K562 (cell line): Measurements from ENCODE around the gene RETN. TPM values are rescaled to one million over a fixed set of nuclear protein-coding genes. Genes with fewer than 3 reads are reported as not detected.

Experiments used
- ATAC-seq: fragments of 200-7000 bp; cut with Tn5 transposase; 3 replicates; pipeline ENCODE4 v1.9.1; 2020; ENCODE audit warnings: moderate library complexity
- BruUV-seq: library from RNA; stranded (reverse); fragments of 400-500 nt; replicated peaks from 2 replicates; lab custom pipeline; 2021; lab: Mats Ljungman, UMichigan
- CTCF ChIA-PET: fragments of 300-600 bp; formaldehyde crosslinking; extraction: SDS; loops from one replicate; lab custom pipeline; 2021; ENCODE audit warnings: low intra/inter-chr PET ratio; lab: Yijun Ruan, JAX
- POLR2A ChIA-PET: fragments of 300-600, 350-650 bp; sonication (Branson Sonifier 250); formaldehyde crosslinking; extraction: SDS; loops from one replicate; lab custom pipeline; 2021; ENCODE audit warnings: antibody characterized with exemption, inconsistent platforms; lab: Yijun Ruan, JAX
- DNase-seq, 4 experiments: peaks; one replicate each; pipeline versions ENCODE4 v3.0.0 to v3.0.0-alpha.2; 2011 to 2018; ENCODE audit warnings: low spot score in 3 of 4, mixed read lengths in 3 of 4; ENCODE audit errors: extremely low read depth in 1 of 4
- FAIRE-seq: peaks from 2 replicates; lab custom pipeline; 2011; peaks lifted over from hg19 to GRCh38; lab: Jason Lieb, UNC
- H2AFZ ChIP-seq: 2 replicates; pipeline ENCODE4 v1.6.0; 2011; ENCODE audit warnings: low read depth, low read length, control low read depth, inconsistent platforms
- H3K27ac ChIP-seq: fragments of 200-600 bp; 3 replicates; pipeline ENCODE4 v1.8.0; 2011; ENCODE audit warnings: low read depth, mild to moderate bottlenecking, control low read depth, inconsistent platforms, low read length, moderate library complexity, mixed read lengths; ENCODE audit errors: extremely low read depth
- H3K27me3 ChIP-seq, 2 experiments: fragments of 300-600 bp in 1 of 2; 2 replicates in 1 of 2; 3 replicates in 1 of 2; pipeline versions ENCODE4 v1.6.0 to v1.8.0; 2011; ENCODE audit warnings: inconsistent platforms in 2 of 2, low read length in 2 of 2, mild to moderate bottlenecking in 1 of 2, mixed read lengths in 1 of 2, moderate library complexity in 1 of 2; ENCODE audit not compliant: control insufficient read depth in 2 of 2, insufficient read depth in 2 of 2
- H3K36me3 ChIP-seq: fragments of 300-600 bp; 3 replicates; pipeline ENCODE4 v1.8.0; 2011; ENCODE audit warnings: mild to moderate bottlenecking, low read length, inconsistent platforms; ENCODE audit not compliant: control insufficient read depth, insufficient read depth
- H3K4me1 ChIP-seq, 2 experiments: fragments of 200-600 bp in 1 of 2; replicated peaks in 1 of 2; 2 replicates in 1 of 2; 3 replicates in 1 of 2; pipeline versions ENCODE4 v1.5.1 to v1.8.0; 2011; ENCODE audit warnings: inconsistent platforms in 2 of 2, low read length in 2 of 2, mild to moderate bottlenecking in 1 of 2, mixed read lengths in 1 of 2, moderate library complexity in 1 of 2; ENCODE audit not compliant: control insufficient read depth in 2 of 2, insufficient read depth in 2 of 2
- H3K4me2 ChIP-seq: 2 replicates; pipeline ENCODE4 v1.6.1; 2011; ENCODE audit warnings: low read length, control low read depth, inconsistent platforms, mixed read lengths; ENCODE audit not compliant: insufficient read depth
- H3K4me3 ChIP-seq: fragments of 200-600 bp; sonication (generic), shearing (Covaris generic); 2 replicates; pipeline ENCODE4 v1.5.1; 2016; ENCODE audit warnings: control low read depth, inconsistent platforms
- H3K79me2 ChIP-seq: fragments of 200-600 bp; 3 replicates; pipeline ENCODE4 v1.8.0; 2011; ENCODE audit warnings: low read length, inconsistent platforms; ENCODE audit not compliant: control insufficient read depth, insufficient read depth
- H3K9ac ChIP-seq, 2 experiments: 2 replicates each; pipeline versions ENCODE4 v1.6.0 to v1.6.1; 2011; ENCODE audit warnings: low read depth in 2 of 2, low read length in 2 of 2, control low read depth in 1 of 2, inconsistent platforms in 1 of 2, mild to moderate bottlenecking in 1 of 2, mixed read lengths in 1 of 2; ENCODE audit not compliant: insufficient read depth in 1 of 2
- H3K9me1 ChIP-seq: one replicate; pipeline ENCODE4 v1.6.0; 2011; ENCODE audit warnings: inconsistent platforms, mild to moderate bottlenecking, low read length, moderate library complexity; ENCODE audit not compliant: control insufficient read depth, insufficient read depth
- H3K9me3 ChIP-seq: replicated peaks from 2 replicates; pipeline ENCODE4 v1.5.1; 2011; ENCODE audit warnings: low read depth, low read length, inconsistent platforms; ENCODE audit not compliant: control insufficient read depth, insufficient read depth
- H4K20me1 ChIP-seq: replicated peaks from 2 replicates; pipeline ENCODE4 v1.6.1; 2011; ENCODE audit warnings: low read length, inconsistent platforms, mixed read lengths; ENCODE audit not compliant: control insufficient read depth, insufficient read depth
- ARID4B ChIP-seq: sonication (generic); formaldehyde crosslinking; IDR thresholded peaks from 2 replicates; pipeline ENCODE4 v1.8.0; 2022; ENCODE audit warnings: mild to moderate bottlenecking, missing genetic modification reagents
- ATF7 ChIP-seq: fragments of 450-650 bp; IDR thresholded peaks from 2 replicates; pipeline ENCODE4 v1.7.1; 2014; ENCODE audit warnings: mild to moderate bottlenecking, moderate library complexity
- BCOR ChIP-seq: fragments of 450-650 bp; IDR thresholded peaks from 2 replicates; pipeline ENCODE4 v1.6.1; 2016
- GATAD2B ChIP-seq: fragments of 450-650 bp; IDR thresholded peaks from 2 replicates; pipeline ENCODE4 v1.6.1; 2017; ENCODE audit warnings: mild to moderate bottlenecking, borderline replicate concordance
- GTF3C2 ChIP-seq: IDR thresholded peaks from 3 replicates; pipeline ENCODE4 v1.6.1; 2011; ENCODE audit warnings: borderline replicate concordance, mild to moderate bottlenecking, moderate library complexity; ENCODE audit not compliant: insufficient read length; ENCODE audit errors: extremely low read depth
- HNRNPK ChIP-seq: fragments of 200-400 bp; formaldehyde crosslinking; IDR thresholded peaks from one replicate; pipeline ENCODE4 v1.6.1; 2018; ENCODE audit warnings: mild to moderate bottlenecking, low read depth, low read length; ENCODE audit not compliant: poor library complexity, severe bottlenecking
- KLF10 ChIP-seq: fragments of 250-450 bp; sonication (Bioruptor Pico); IDR thresholded peaks from 2 replicates; pipeline ENCODE4 v1.6.1; 2021; ENCODE audit warnings: matching md5 sums
- MECOM ChIP-seq: fragments of 250-450 bp; sonication (Bioruptor Pico); IDR thresholded peaks from 2 replicates; pipeline ENCODE4 v1.8.0; 2022; ENCODE audit warnings: inconsistent platforms
- RBM25 ChIP-seq: fragments of 200-400 bp; formaldehyde crosslinking; IDR thresholded peaks from 2 replicates; pipeline ENCODE4 v1.6.1; 2018; ENCODE audit warnings: low read length, low read depth, moderate library complexity; ENCODE audit not compliant: severe bottlenecking
- SMARCA5 ChIP-seq: fragments of 450-650 bp; IDR thresholded peaks from 2 replicates; pipeline ENCODE4 v1.6.1; 2016
- SRSF7 ChIP-seq: fragments of 200-400 bp; formaldehyde crosslinking; optimal IDR thresholded peaks from 2 replicates; pipeline ENCODE3; 2017; ENCODE audit warnings: mild to moderate bottlenecking, low read depth, low read length
- ZFPM2 ChIP-seq: fragments of 250-450 bp; sonication (Bioruptor Pico); IDR thresholded peaks from 2 replicates; pipeline ENCODE4 v1.5.1; 2022; ENCODE audit warnings: mild to moderate bottlenecking
- ZNF3 ChIP-seq: fragments of 250-450 bp; sonication (Bioruptor Pico); IDR thresholded peaks from 2 replicates; pipeline ENCODE4 v1.5.0; 2021; ENCODE audit warnings: mild to moderate bottlenecking, moderate library complexity
- ZNF77 ChIP-seq: fragments of 250-450 bp; sonication (Bioruptor Pico); IDR thresholded peaks from 2 replicates; pipeline ENCODE4 v1.5.0; 2020
- ZNF785 ChIP-seq: fragments of 250-450 bp; sonication (Bioruptor Pico); IDR thresholded peaks from 2 replicates; pipeline ENCODE4 v1.4.0; 2020; ENCODE audit warnings: mild to moderate bottlenecking
- whole genome bisulfite sequencing: fragments of 100-300 bp; shearing (Covaris generic); methylation state at CpG from one replicate; pipeline ENCODE4 v1.1.6; 2016; ENCODE audit warnings: low coverage, mixed read lengths; ENCODE audit not compliant: insufficient coverage; ENCODE audit errors: missing lambda C conversion rate; 5-methylcytosine and 5-hydroxymethylcytosine counted together
- in situ Hi-C: fragments of 300-500 bp; cut with MboI; formaldehyde crosslinking; loops from 4 replicates; pipeline ENCODE4 v1.15.0; 2018; ENCODE audit warnings: inconsistent platforms, mixed read lengths
- intact Hi-C: fragments of 100-400 bp; cut with micrococcal nuclease; formaldehyde crosslinking; loops from 2 replicates; pipeline ENCODE4 v1.14.2; 2022
- polyA plus RNA-seq, 8 experiments: library from polyadenylated mRNA; depleted of rRNA in 4 of 8; stranded (reverse) in 5 of 8; unstranded in 3 of 8; fragments of >200 nt; fragmentation: Nextera tagmentation in 2 of 8; fragmentation: Illumina TruSeq in 1 of 8; extraction: Ambion mirVana in 2 of 8; extraction: Trizol in 1 of 8; gene quantifications; 2 replicates each; pipeline versions ENCODE4 v1.2.1 to v1.2.3, GENCODE V29; 2011 to 2014; ENCODE audit warnings: inconsistent platforms in 1 of 8, missing spikeins in 1 of 8
- total RNA-seq, 7 experiments: library from RNA; depleted of rRNA in 6 of 7; stranded (reverse); fragments of >200 nt in 6 of 7; fragmentation: Illumina TruSeq in 2 of 7; extraction: Trizol in 2 of 7; gene quantifications; 2 replicates each; pipeline versions ENCODE4 v1.2.1 to v1.2.3, GENCODE V29; 2011 to 2021; ENCODE audit warnings: low replicate concordance in 1 of 7

RETN gene
- total and polyA plus RNA-seq, 9 of the 15 experiments (the other 6 are each of a cell fraction or from before 2014, with no cell fraction given): not detected

- no peaks in the 10 kb centered on the region for H3K9me1 ChIP-seq
- in situ Hi-C loops: no loop called here
- ChIA-PET POLR2A (interaction anchor here (0.6 kb wide), 1 partner anchor 226 kb away, joined by 3 read pairs; no protein-coding TSS in a partner anchor), CTCF (no interaction called here)
- DNase-seq: no peak
- no peak for FAIRE-seq
- intact Hi-C loops: no loop called here
- no peak for ATAC-seq
- H3K4me1 ChIP-seq: no peaks in the 10 kb centered on the region; a peak in 1 of 5 replicates
- H3K9me3 ChIP-seq: no peaks in the 10 kb centered on the region
- no TSS peak for BruUV-seq
- 24% methylated on average over 14 of the region's 14 CpGs for WGBS
- no peak overlapping the region for H3K4me2 ChIP-seq
- 0 out of 2 replicates have a peak, but pooled peaks cover 4% of the 10 kb centered on the region for H4K20me1 ChIP-seq
- H3K27me3 ChIP-seq: peaks cover 0 to 34% of the 10 kb centered on the region in 2 experiments; a peak in 3 of 5 replicates
- H3K79me2 ChIP-seq: no peaks in the 10 kb centered on the region
- no peaks in the 10 kb centered on the region for H3K36me3 ChIP-seq
- H3K4me3 ChIP-seq: no peak overlapping the region
- no peak overlapping the region for H2AFZ ChIP-seq
- no peak overlapping the region for H3K9ac ChIP-seq
- no peak overlapping the region for H3K27ac ChIP-seq
- TF ChIP-seq MECOM (CRISPR knock-in tag): no peak
- peak; percentile 6 for TF ChIP-seq GTF3C2
- peak; percentile 13; the same call in 1 of the 2 replicates for TF ChIP-seq SMARCA5
- no peak for TF ChIP-seq ATF7
- peak; percentile 60 for TF ChIP-seq BCOR
- TF ChIP-seq ZNF785 (CRISPR knock-in tag): no peak
- no peak for TF ChIP-seq ZFPM2 (CRISPR knock-in tag)
- TF ChIP-seq HNRNPK: no peak
- peak; percentile 82 for TF ChIP-seq RBM25
- no peak for TF ChIP-seq SRSF7
- no peak for TF ChIP-seq ARID4B (CRISPR knock-in tag)
- TF ChIP-seq ZNF77: no peak
- no peak for TF ChIP-seq KLF10 (CRISPR knock-in tag)
- TF ChIP-seq ZNF3 (CRISPR knock-in tag): no peak
- no peak for TF ChIP-seq GATAD2B
Measured at GRCh38 chr19:7706188-7706954, 37.5 kb downstream of the RETN start.
